Natural killer cell (primary cell): ENCODE data around the gene TLCD4. TPM values are rescaled to one million over a fixed set of nuclear protein-coding genes. Genes with fewer than 3 reads are reported as not detected.

Experiments used
- ATAC-seq, 3 donors: fragments of 150-1000 bp in 2 of 3; fragments of 200-7000 bp in 1 of 3; cut with Tn5 transposase; 1 replicate in 1 of 3; 2 replicates in 2 of 3; pipeline ENCODE4 v1.10.0; 2021; ENCODE audit warnings: mild to moderate bottlenecking in 2 of 3, moderate library complexity in 2 of 3
- DNase-seq, 2 donors: peaks; one replicate each; pipeline versions ENCODE4 v3.0.0 to v3.0.0-alpha.2; 2013 to 2021; ENCODE audit warnings: mixed read lengths in 1 of 2
- H3K27ac ChIP-seq: one replicate; pipeline ENCODE4 v1.5.1; 2013; ENCODE audit warnings: mild to moderate bottlenecking, low read length
- H3K27me3 ChIP-seq: one replicate; pipeline ENCODE4 v1.6.1; 2013; ENCODE audit warnings: low read length; ENCODE audit not compliant: control insufficient read depth, insufficient read depth
- H3K36me3 ChIP-seq: one replicate; pipeline ENCODE4 v1.6.1; 2013; ENCODE audit warnings: low read length; ENCODE audit not compliant: control insufficient read depth, insufficient read depth
- H3K4me1 ChIP-seq: one replicate; pipeline ENCODE4 v1.6.1; 2013; ENCODE audit warnings: low read length; ENCODE audit not compliant: control insufficient read depth, insufficient read depth
- H3K4me3 ChIP-seq: one replicate; pipeline ENCODE4 v1.5.1; 2013; ENCODE audit warnings: low read length
- H3K9me3 ChIP-seq: one replicate; pipeline ENCODE4 v1.6.1; 2013; ENCODE audit warnings: low read length; ENCODE audit not compliant: control insufficient read depth, insufficient read depth
- H3K27ac Mint-ChIP-seq, 2 donors: one replicate each; pipeline ENCODE4 v1.8.0; 2022; ENCODE audit warnings: mild to moderate bottlenecking in 2 of 2, mixed read lengths in 2 of 2, moderate library complexity in 1 of 2
- H3K27me3 Mint-ChIP-seq, 2 donors: one replicate each; pipeline ENCODE4 v1.8.0; 2022; ENCODE audit warnings: low read depth in 2 of 2, mixed read lengths in 2 of 2
- H3K36me3 Mint-ChIP-seq: one replicate; pipeline ENCODE4 v1.8.0; 2022; ENCODE audit warnings: mixed read lengths
- H3K4me1 Mint-ChIP-seq, 2 donors: one replicate each; pipeline ENCODE4 v1.8.0; 2022; ENCODE audit warnings: mixed read lengths in 2 of 2
- H3K4me3 Mint-ChIP-seq: one replicate; pipeline ENCODE4 v1.8.0; 2022; ENCODE audit warnings: mild to moderate bottlenecking, moderate library complexity, mixed read lengths
- H3K9me3 Mint-ChIP-seq, 2 donors: one replicate each; pipeline ENCODE4 v1.8.0; 2022; ENCODE audit warnings: mixed read lengths in 2 of 2
- WGBS: methylation state at CpG from one replicate; pipeline ENCODE4 v1.1.7; 2013; ENCODE audit warnings: missing lambda C conversion rate; ENCODE audit not compliant: insufficient coverage; 5-methylcytosine and 5-hydroxymethylcytosine counted together
- intact Hi-C: fragments of 100-400 bp; cut with micrococcal nuclease; formaldehyde crosslinking; loops from one replicate; pipeline ENCODE4 v1.14.2; 2022
- total RNA-seq, 4 donors: library from RNA; stranded (reverse); fragments of 120-200 nt in 1 of 4; gene quantifications; one replicate each; pipeline versions ENCODE4 v1.2.3 to v1.2.4, GENCODE V29; 2013 to 2022
- TF ChIP-seq, protein P1 (sequence below): fragments of 200-600 bp; IDR thresholded peaks from one replicate; pipeline ENCODE4 v1.8.0; 2022; ENCODE audit warnings: antibody characterized with exemption

TLCD4 gene
- total RNA-seq, 3 donors from 2014 or later (not counting 1 experiment from before 2014, with no cell fraction given) = 0.49 to 0.60 TPM; not detected in 1

DNA sequence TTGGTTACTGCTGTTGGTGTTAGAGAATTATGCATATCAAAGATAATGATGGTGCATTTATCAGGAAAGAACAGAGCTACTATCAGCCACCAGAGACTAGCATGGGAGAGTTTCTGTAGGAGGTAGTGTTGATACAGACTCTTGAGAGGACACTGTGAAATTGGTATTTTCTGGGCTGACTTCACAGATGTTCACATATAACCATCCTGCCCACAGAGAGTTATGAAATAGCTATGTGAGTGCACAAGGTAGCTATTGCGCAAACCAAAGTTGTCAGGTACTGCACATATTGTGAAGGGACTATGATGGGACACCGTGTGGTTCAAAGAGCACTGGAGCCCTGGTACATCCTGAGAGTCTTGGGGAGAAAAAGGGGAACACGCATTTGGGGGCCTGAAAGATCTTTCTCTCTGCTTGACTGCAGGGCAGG, 1.4 kb upstream of the TLCD4 start:
- H3K4me3 ChIP-seq = no peak overlapping the region
- H3K27me3 ChIP-seq = peaks cover 29% of the 10 kb centered on the region
- Mint-ChIP-seq H3K4me3 (peak overlapping the region; percentile 60), H3K4me1 (peaks cover 0 to 9% of the 10 kb centered on the region in 2 donors), H3K36me3 (no peaks in the 10 kb centered on the region), H3K9me3 (no peaks in the 10 kb centered on the region), H3K27ac (no peak overlapping the region), H3K27me3 (peaks cover 53 to 71% of the 10 kb centered on the region in 2 donors)
- H3K9me3 ChIP-seq = no peaks in the 10 kb centered on the region
- DNase-seq = no peak
- TF ChIP-seq, protein P1, sequence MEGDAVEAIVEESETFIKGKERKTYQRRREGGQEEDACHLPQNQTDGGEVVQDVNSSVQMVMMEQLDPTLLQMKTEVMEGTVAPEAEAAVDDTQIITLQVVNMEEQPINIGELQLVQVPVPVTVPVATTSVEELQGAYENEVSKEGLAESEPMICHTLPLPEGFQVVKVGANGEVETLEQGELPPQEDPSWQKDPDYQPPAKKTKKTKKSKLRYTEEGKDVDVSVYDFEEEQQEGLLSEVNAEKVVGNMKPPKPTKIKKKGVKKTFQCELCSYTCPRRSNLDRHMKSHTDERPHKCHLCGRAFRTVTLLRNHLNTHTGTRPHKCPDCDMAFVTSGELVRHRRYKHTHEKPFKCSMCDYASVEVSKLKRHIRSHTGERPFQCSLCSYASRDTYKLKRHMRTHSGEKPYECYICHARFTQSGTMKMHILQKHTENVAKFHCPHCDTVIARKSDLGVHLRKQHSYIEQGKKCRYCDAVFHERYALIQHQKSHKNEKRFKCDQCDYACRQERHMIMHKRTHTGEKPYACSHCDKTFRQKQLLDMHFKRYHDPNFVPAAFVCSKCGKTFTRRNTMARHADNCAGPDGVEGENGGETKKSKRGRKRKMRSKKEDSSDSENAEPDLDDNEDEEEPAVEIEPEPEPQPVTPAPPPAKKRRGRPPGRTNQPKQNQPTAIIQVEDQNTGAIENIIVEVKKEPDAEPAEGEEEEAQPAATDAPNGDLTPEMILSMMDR = no peak
- ATAC-seq = no peak
- intact Hi-C loops = no loop called here
- 69% methylated on average over 3 of the region's 3 CpGs for WGBS
- no peaks in the 10 kb centered on the region for H3K36me3 ChIP-seq
- H3K4me1 ChIP-seq = peaks cover 10% of the 10 kb centered on the region
- H3K27ac ChIP-seq = no peak overlapping the region

DNA sequence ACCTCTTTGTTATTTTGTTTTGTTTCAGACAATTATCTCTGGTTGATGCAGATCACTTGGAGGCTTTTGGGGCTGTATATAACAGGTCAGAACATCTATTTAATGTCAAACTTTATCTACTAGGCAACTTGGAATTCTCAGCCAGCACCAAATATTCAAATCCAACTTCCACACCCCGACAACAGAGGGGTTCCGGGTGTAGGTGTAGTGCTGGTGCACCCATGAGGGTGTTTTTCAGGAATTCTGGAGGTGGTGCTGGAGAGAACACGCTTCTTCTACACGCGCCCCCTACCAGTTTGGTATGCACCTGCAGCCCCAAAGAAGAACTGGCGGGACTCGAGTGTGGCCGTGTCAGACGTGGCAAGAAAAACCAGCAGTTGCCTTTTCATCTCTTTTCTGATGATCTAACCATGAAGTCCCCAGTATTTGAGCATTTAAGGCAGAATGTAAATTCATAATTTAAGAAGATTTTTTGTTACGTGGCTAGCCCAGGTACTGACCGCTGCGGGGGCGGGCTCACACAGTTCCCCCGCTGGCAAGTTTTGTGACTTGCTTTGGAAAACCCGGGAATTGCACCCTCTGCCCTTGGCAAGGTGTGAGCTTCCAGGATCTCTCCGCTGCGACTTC, 462 bp upstream of the TLCD4 start:
- Histone ChIP-seq H3K4me3 (peak overlapping the region; percentile 45), H3K4me1 (peaks cover 10% of the 10 kb centered on the region), H3K27ac (no peak overlapping the region), H3K36me3 (no peaks in the 10 kb centered on the region), H3K9me3 (no peaks in the 10 kb centered on the region), H3K27me3 (peaks cover 29% of the 10 kb centered on the region)
- H3K36me3 Mint-ChIP-seq = no peaks in the 10 kb centered on the region
- no peak overlapping the region for H3K27ac Mint-ChIP-seq
- peak overlapping the region; percentile 77 for H3K4me3 Mint-ChIP-seq
- peaks cover 51 to 68% of the 10 kb centered on the region in 2 donors for H3K27me3 Mint-ChIP-seq
- peak in 2 of 3 donors; percentile 54 to 66 for ATAC-seq
- no peaks in the 10 kb centered on the region for H3K9me3 Mint-ChIP-seq
- WGBS = 2% methylated on average over 15 of the region's 17 CpGs
- TF ChIP-seq, protein P1 = no peak
- H3K4me1 Mint-ChIP-seq = peaks cover 0 to 9% of the 10 kb centered on the region in 2 donors
- intact Hi-C loops = no loop called here
- DNase-seq = peak in 1 of 2 donors; percentile 71

DNA sequence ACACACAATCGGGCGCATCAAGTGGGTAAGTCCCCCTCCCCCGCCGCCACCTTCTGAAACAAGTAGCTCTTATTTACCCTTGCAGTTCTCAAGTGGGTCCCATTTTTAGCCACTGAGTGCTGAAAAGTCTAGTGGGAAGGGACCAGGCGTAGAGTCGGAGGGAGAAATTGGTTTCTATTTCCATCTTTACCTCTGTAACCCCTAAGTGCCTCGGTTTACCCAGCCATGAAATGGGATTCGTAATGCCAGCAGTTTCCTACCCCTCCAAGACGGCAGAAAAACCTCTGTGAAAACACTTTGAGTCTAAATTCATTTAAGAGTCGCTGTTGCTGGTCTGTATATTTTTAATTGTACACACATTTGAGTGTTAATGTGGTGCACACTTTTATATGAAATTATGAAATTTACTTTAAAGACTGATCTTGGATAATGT, 928 bp downstream of the TLCD4 start:
- H3K9me3 Mint-ChIP-seq = no peaks in the 10 kb centered on the region
- ATAC-seq (no peak), DNase-seq (no peak)
- H3K27me3 Mint-ChIP-seq = peaks cover 48 to 66% of the 10 kb centered on the region in 2 donors
- no peak overlapping the region for H3K27ac Mint-ChIP-seq
- Histone ChIP-seq H3K27me3 (peaks cover 26% of the 10 kb centered on the region), H3K4me1 (peaks cover 10% of the 10 kb centered on the region), H3K27ac (no peak overlapping the region), H3K4me3 (no peak overlapping the region), H3K9me3 (no peaks in the 10 kb centered on the region), H3K36me3 (no peaks in the 10 kb centered on the region)
- intact Hi-C loops = no loop called here
- peak overlapping the region; percentile 69 for H3K4me3 Mint-ChIP-seq
- H3K36me3 Mint-ChIP-seq = no peaks in the 10 kb centered on the region
- TF ChIP-seq, protein P1 = no peak
- H3K4me1 Mint-ChIP-seq = peaks cover 0 to 9% of the 10 kb centered on the region in 2 donors
- WGBS = 29% methylated on average over 9 of the region's 10 CpGs

DNA sequence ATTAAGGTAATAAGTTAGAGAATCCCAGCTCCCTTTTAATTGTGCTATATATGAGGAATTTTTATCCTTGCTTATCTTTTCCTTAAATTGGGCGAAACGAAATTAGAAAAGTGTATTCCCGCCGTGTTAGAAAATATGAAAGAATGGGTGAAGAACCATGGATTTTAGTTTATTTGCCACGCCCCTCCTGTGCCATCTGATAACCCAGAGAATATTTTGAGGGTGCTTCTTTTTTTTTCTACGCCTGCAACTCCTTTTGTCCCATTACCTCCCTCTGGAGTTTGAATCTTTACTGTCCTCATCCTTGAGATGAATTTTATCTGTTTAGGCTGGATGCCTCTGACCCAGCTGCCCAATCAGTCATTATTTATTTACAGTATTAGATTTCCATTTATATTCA, 1.6 kb downstream of the TLCD4 start:
- Histone ChIP-seq H3K36me3 (no peaks in the 10 kb centered on the region), H3K27me3 (peaks cover 26% of the 10 kb centered on the region), H3K9me3 (no peaks in the 10 kb centered on the region), H3K4me3 (no peak overlapping the region), H3K4me1 (peaks cover 10% of the 10 kb centered on the region), H3K27ac (no peak overlapping the region)
- TF ChIP-seq, protein P1 = no peak
- DNase-seq (no peak), ATAC-seq (no peak)
- no peak overlapping the region for H3K27ac Mint-ChIP-seq
- intact Hi-C loops = no loop called here
- WGBS = 96% methylated on average over 6 of the region's 6 CpGs
- H3K36me3 Mint-ChIP-seq = no peaks in the 10 kb centered on the region
- H3K9me3 Mint-ChIP-seq = no peaks in the 10 kb centered on the region
- H3K27me3 Mint-ChIP-seq = peaks cover 48 to 67% of the 10 kb centered on the region in 2 donors
- H3K4me3 Mint-ChIP-seq = peak overlapping the region; percentile 52
- H3K4me1 Mint-ChIP-seq = peaks cover 0 to 9% of the 10 kb centered on the region in 2 donors
